GM19239 (cell line): ENCODE measurements around the gene TMEM26.

Source experiments
- DNase-seq: peaks from one replicate; pipeline ENCODE4 v3.0.0; 2011; ENCODE audit warnings: low spot score; ENCODE audit not compliant: insufficient read length
- FAIRE-seq: peaks from 2 replicates; lab custom pipeline; 2011; peaks lifted over from hg19 to GRCh38; lab: Jason Lieb, UNC

Gene TMEM26

GRCh38 chr10:61463035-61463909 is 10.1 kb upstream of the TMEM26 start:
- DNase-seq: no peak

GRCh38 chr10:61460835-61461234 is 7.7 kb upstream of the TMEM26 start:
- no peak for DNase-seq
- FAIRE-seq: no peak

More at GRCh38 chr10:61463035-61463909, 10.1 kb upstream of the TMEM26 start:
- FAIRE-seq: peak; percentile 11

- DNase-seq (no peak), FAIRE-seq (no peak)
These were observed 4.8 kb upstream of the TMEM26 start for GRCh38 chr10:61458031-61458430.

GRCh38 chr10:61456095-61456789 is 3.1 kb upstream of the TMEM26 start:
- FAIRE-seq (no peak), DNase-seq (no peak)

- DNase-seq (no peak), FAIRE-seq (no peak)
These were observed 2.5 kb upstream of the TMEM26 start for GRCh38 chr10:61455656-61456055.

- FAIRE-seq (no peak), DNase-seq (no peak)
These were observed 1.4 kb upstream of the TMEM26 start for GRCh38 chr10:61454541-61454940.

GRCh38 chr10:61452151-61452651 is 980 bp downstream of the TMEM26 start:
- FAIRE-seq (no peak), DNase-seq (no peak)

GRCh38 chr10:61451357-61451756 is 1.8 kb downstream of the TMEM26 start:
- FAIRE-seq (no peak), DNase-seq (no peak)

GRCh38 chr10:61448841-61449600 is 4.2 kb downstream of the TMEM26 start:
- no peak for FAIRE-seq
- DNase-seq: no peak

- DNase-seq (no peak), FAIRE-seq (no peak)
These were observed 5.1 kb downstream of the TMEM26 start for GRCh38 chr10:61448091-61448490.

GRCh38 chr10:61439058-61439609 is 14.0 kb downstream of the TMEM26 start:
- FAIRE-seq: no peak
- DNase-seq: no peak

- DNase-seq (no peak), FAIRE-seq (no peak)
These were observed 14.8 kb downstream of the TMEM26 start for GRCh38 chr10:61438141-61438988.

- FAIRE-seq (no peak), DNase-seq (no peak)
These were observed 30.0 kb downstream of the TMEM26 start for GRCh38 chr10:61423178-61423577.

GRCh38 chr10:61417661-61418060 is 35.5 kb downstream of the TMEM26 start:
- DNase-seq (no peak), FAIRE-seq (no peak)

GRCh38 chr10:61415824-61416223 is 37.4 kb downstream of the TMEM26 start:
- DNase-seq (no peak), FAIRE-seq (no peak)

- no peak for DNase-seq
These were observed 41.5 kb downstream of the TMEM26 start for GRCh38 chr10:61411706-61412105.

GRCh38 chr10:61410353-61411070 is 42.7 kb downstream of the TMEM26 start:
- FAIRE-seq (no peak), DNase-seq (no peak)

More at GRCh38 chr10:61411706-61412105, 41.5 kb downstream of the TMEM26 start:
- FAIRE-seq: no peak

- FAIRE-seq: no peak
- no peak for DNase-seq
These were observed 44.0 kb downstream of the TMEM26 start for GRCh38 chr10:61409157-61409556.

GRCh38 chr10:61408105-61408504 is 45.1 kb downstream of the TMEM26 start:
- DNase-seq (no peak), FAIRE-seq (no peak)
